HG03097 (cell line): Measurements from ENCODE around the gene ACTMAP.

Source experiments
- ATAC-seq: cut with Tn5 transposase; IDR thresholded peaks from one replicate; pipeline ENCODE4 v1.9.1; 2021; ENCODE audit not compliant: unreplicated experiment, low FRiP score

The ACTMAP gene

GRCh38 chr19:40702337-40703012, 47.8 kb downstream of the ACTMAP start:
- ATAC-seq, result no peak

GRCh38 chr19:40701758-40702157, 48.5 kb downstream of the ACTMAP start:
- ATAC-seq, result no peak

- ATAC-seq, result no peak
These were observed 50.2 kb downstream of the ACTMAP start for GRCh38 chr19:40700083-40700482.

- no peak for ATAC-seq
These were observed 53.3 kb downstream of the ACTMAP start for GRCh38 chr19:40697007-40697406.

- no peak for ATAC-seq
These were observed 54.4 kb downstream of the ACTMAP start for GRCh38 chr19:40695881-40696280.

GRCh38 chr19:40693896-40694295, 56.4 kb downstream of the ACTMAP start:
- ATAC-seq, result no peak

- ATAC-seq, result no peak
These were observed 57.0 kb downstream of the ACTMAP start for GRCh38 chr19:40693150-40693788.

- no peak for ATAC-seq
These were observed 58.1 kb downstream of the ACTMAP start for GRCh38 chr19:40692212-40692551.

GRCh38 chr19:40691421-40692211, 58.7 kb downstream of the ACTMAP start:
- no peak for ATAC-seq
